Measurements from ENCODE around the gene RBM38. TPM values are rescaled to one million over a fixed set of nuclear protein-coding genes. Genes with fewer than 3 reads are reported as not detected.
"Not testable (repeated sequence)": the region's sequence is repeated elsewhere in the genome, so short reads cannot be mapped to it uniquely, and the experiment has no call there.

Gene RBM38
- total RNA-seq, 2 donors from 2014 or later, result 26.5 to 32.7 TPM

DNA sequence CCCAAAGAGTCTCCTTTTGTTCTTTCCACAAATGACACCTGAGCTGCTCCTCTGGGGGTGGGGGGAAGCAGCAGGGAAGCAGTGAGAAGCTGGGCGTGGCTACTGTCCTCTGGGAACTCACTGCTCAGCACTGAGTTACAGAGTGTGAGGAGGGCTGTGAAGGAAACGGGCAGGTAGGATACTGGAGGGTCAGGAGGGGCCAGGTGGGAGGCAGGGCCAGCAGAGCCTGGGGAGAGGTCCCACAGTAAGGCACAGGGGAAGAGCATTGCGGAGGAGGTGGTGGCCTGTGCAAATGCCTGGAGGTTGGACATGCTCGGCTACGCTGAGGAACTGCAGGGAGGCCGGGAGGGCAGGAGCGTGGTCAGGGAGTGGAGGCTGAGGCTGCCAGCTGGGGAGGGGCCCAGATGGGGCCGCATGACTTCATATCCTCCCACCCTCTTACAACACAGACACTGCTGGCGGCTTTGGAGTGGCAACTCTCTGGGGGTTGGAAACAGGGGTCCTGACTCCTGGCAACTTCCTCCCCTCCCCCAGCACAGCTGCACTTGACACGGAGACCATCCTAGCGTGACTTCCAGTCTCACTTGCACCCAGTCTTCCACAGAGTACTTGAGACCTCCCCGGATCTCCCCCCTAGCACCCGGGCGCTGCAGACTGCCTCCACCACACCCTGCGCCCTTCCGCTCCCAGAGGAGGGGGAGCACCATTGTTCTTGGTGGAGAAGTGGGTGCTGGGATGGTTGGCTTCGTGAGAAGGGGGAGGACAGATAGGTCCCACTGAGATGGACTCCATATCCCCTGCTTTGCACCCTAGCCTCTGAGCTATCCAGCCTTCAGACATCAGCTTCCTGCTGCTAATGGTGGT lies 34.2 kb downstream of the RBM38 start:
- DNase-seq (ENCODE audit: low spot score), result no peak
- intact Hi-C loops (cut with DNase I), result no loop called here

DNA sequence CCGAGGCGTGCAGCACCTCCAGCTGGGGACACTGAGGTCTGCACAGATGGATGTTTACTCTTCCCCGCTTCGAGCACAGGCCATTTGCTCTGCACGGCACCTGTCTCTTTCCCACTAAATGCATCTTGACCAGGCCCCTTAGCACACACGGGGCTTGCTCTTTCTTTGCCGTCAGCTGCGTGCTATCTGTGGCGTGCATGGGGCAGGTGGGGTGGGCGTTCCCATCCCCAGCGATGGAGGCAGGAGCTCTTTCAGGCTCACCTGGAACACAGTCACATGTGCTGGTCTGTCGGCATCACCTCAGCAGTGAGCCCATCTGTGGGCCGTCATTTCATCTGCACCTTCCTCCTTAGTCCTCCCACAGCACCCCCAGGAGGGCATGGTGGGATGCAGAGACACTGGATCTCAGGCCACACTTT lies 35.1 kb downstream of the RBM38 start:
- DNase-seq (ENCODE audit: low spot score), result no peak
- intact Hi-C loops (cut with DNase I), result no loop called here

DNA sequence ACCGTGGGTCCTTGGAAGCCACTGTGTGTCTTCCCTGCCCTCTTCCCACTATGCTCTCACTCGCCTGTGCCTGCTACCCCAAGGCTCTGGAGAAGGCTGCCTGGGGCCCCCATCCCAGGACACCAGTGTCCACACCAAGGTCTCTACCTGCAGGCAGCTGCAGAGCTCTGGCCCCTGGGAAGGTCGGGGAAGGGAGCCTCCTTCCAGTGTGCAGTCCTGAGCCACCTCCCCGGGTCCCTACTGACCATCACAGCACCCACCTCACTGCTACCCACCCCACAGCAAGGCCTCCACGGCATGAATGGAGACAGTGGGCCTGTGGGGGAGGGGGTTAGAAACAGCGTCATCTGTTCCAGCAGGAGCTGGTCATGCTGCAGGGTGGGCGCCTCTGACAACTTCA lies 35.6 kb downstream of the RBM38 start:
- intact Hi-C loops (cut with DNase I), result no loop called here
- no peak for DNase-seq (ENCODE audit: low spot score)

DNA sequence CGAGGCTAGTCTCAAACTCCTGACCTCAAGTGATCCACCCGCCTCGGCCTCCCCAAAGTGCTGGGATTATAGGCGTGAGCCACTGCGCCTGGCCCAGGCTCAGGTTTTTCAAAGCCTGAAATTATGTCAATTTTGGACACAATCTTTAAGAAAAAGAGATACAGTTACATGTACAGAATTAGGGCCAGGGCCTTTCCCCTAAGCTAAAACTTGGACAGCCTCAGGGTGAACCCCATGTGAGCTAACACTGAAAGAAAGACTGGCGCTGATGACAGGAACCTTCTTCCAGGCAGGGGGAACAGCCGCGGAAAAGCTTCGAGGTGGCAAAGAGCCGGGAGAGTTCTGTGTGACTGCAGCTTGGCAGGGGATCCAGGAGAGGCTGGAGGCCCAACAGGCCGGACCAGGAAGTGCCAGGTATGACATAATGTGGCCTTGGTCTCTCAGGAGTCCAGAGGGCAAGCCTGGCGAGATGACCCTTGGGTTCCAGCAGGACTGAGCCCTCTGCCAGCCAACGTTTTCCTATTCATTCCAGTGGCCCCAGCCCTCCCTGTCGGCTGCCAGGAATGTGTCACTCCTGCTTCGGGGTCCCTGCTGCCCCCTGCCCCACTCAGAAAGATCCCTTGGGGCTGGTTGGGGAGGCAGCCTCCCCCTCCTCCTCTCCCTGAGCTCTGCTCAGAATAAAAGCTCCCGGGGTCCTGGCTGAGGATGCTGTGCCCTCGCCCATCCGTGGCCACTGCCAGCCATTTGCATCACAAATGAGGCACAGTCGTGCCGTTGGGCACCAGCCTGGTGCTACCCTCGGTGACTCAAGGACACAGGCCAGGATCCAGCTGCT lies 37.3 kb downstream of the RBM38 start:
- intact Hi-C loops (cut with DNase I), result no loop called here
- DNase-seq (ENCODE audit: low spot score), result no peak

DNA sequence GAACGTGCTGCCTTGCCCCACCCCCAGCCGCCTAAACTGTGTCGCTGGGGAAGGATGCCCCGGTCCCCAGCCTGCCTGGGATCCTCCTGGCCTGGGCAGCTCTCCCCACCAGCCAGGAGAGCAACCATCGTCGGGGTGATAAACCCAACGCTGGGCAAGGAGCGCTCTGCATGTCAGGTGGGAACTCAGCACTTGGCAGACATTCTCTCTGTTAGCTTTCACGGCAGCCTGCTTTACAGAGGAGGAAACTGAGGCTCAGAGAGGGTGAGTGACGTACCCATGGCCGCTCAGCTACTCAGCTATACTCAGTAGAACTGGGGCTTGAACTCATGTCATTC lies 37.9 kb downstream of the RBM38 start:
- intact Hi-C loops (cut with DNase I), result no loop called here
- DNase-seq (ENCODE audit: low spot score), result no peak

DNA sequence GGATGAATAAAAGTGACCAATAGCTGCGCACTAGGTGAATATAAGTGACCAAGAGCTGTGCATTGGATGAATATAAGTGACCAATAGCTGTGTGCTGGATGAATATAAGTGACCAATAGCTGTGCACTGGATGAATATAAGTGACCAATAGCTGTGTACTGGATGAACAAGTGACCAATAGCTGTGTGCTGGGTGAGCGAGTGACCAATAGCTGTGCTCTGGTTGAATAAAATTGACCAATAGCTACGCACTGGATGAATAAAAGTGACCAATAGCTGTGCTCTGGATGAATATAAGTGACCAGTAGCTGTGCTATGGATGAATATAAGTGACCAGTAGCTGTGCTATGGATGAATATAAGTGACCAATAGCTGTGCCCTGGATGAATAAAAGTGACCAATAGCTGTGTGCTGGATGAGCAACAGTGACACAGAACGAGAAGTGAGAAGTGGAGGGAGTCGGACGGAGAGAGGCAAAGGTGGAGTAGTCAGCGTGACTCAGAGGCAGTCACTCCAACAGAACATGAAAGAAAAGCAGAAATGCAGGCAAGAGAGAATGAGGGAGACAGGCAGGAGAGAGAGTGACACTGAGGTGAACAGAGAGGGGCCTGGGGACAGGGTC lies 38.5 kb downstream of the RBM38 start:
- no peak for DNase-seq (ENCODE audit: low spot score)

DNA sequence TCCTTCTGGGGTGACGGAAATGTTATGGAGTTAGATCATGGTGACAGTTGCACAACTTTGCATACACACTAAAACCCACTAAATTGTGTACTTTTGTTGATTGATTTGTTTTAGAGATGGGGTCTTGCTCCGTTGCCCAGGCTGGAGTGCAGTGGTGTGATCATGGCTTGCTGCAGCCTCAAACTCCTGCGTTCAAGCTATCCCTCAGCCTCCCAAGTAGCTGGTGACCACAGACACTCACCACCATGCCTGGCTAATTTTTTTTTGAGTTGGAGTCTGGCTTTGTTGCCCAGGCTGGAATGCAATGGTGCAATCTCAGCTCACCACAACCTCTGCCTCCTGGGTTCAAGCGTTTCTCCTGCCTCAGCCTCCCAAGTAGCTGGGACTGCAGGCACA lies 39.0 kb downstream of the RBM38 start:
- DNase-seq (ENCODE audit: low spot score); intact Hi-C loops (cut with DNase I): not testable (repeated sequence)

More for the DNA sequence above, 38.5 kb downstream of the RBM38 start:
- intact Hi-C loops (cut with DNase I), result no loop called here

DNA sequence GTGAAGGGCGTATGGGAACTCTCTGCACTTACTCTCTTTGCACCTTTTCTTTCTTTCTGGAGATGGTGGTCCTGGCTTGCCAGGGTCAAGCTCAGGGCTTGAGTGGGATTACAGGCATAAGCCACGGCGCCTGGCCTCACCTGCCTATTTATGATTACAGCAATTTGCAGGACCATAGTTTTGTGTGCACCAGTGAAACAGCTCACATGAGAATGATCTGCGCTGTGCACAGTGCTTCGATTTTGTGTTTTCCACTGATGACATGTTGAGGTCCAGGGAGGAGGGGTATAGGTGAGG lies 40.3 kb downstream of the RBM38 start:
- intact Hi-C loops (cut with DNase I), result no loop called here
- no peak for DNase-seq (ENCODE audit: low spot score)

DNA sequence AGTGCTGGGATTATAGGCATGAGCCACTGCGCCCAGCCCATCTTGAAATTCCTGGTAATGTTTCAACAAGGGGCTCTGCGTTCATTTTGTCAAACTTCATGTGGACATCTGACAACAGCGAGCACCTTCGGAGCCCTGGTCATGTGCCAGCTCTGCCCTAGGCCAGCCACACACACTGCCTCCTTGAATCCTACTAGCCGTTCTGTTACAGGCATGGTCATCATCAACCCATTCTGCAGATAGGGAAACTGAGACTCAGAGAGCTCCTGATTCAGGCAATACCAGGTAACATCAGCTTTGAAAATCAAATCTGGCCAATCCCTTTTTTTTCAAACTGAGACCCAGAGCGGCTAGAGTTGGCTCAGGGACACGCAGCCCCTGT lies 41.3 kb downstream of the RBM38 start:
- intact Hi-C loops (cut with DNase I), result no loop called here
- DNase-seq (ENCODE audit: low spot score), result no peak

DNA sequence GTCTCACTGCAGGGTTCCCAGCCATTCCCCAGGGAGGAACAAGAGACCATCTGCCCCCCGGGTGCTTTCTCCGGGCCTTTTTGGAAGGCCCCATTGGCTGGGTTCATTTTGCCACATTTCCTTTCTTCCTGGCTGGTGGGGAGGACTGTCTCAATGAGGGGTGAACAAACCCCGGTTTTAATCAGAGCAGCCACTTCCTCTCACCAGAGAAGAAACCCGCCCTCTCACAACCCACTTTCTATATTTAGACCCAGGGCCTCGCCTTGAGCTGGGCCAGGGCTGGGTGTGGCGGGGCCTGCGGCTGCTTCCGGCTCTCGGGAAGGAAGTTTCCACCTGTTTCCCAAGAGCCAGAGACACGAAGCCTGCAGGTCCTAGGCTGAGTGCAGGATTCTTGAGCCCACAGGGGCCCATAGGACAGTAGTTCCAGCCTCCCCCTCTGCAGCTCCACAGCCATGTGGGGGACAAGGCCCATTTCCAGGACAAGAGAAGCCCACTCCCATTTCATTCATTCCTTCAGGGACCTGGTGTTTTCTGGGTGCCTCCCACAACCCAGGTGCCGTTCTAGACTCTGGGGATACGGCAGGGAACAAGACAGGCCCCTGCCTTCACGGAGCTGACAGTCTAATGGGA lies 41.8 kb downstream of the RBM38 start:
- intact Hi-C loops (cut with DNase I), result no loop called here
- DNase-seq (ENCODE audit: low spot score), result no peak

DNA sequence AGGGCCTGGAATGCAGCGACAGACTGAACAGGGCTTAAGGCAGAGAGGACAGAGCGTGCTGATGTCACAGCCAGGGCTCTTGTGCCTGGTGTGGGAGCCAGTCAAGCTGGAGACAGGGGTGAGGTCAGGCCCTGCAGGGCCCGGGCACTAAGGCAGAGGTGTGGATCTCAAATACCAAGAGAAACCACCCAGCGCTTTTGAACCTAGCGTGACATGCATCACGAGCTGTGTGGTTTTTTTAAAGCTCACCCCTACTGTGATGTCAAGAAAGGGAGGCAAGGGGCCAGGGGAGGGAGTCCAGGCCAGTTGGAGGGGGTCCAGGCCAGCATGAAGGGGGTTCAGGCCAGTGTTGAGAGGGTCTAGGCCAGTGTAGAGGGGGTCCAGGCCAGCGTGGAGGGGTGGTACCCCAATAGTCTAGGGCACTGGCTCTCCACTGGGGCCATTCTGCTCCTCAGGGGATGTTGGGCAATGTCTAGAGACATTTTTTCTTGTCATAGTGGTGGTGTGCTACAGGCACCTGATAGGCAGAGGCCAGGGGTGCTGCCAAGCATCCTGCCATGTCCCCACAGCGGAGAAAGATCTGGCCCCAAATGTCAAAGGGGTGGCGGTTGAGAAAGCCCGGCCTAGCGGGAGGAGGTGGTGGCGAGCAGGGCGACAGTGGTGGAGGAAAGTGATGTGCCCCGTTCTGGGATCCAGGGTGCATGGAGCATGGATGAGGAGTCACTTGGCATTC lies 42.6 kb downstream of the RBM38 start:
- DNase-seq (ENCODE audit: low spot score), result no peak
- intact Hi-C loops (cut with DNase I), result no loop called here

DNA sequence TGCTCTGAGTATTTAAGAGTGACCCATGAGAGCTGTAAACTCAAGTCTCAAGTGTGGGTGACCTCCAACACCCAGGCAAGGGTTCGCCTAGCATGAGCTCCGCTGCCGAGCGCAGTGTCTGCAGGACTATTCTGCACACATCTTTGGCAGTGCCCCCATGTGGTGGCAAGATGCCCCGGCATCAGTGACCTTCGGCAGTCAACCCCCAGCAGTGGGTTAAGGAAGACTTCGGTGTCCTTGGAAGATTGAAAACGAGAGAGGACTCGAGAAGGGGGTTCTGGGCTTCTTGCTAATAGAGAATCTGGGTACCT lies 43.1 kb downstream of the RBM38 start:
- no peak for DNase-seq (ENCODE audit: low spot score)
- intact Hi-C loops (cut with DNase I), result no loop called here

DNA sequence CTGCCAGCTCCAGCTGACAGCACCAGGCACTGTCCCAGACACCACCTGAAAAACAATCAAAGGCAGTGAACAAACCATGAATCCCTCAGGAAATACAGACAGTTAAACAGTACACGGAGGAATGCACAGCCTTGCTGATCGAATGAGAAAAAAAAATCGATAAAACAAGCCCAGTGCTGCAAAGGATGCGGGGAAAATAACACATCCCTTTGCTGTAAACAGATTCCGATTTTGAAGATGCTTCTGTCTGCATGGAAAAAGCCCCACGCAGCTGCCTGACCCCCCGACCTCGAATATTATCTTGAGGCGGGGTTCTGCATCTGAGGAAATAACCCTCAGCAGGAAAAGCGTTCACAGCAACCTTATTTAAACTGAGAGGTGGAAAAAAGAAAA lies 43.9 kb downstream of the RBM38 start:
- intact Hi-C loops (cut with DNase I), result loop anchor here in 1 of 2 donors (5.0 kb wide), 1 partner anchor 267 kb away; no protein-coding TSS in a partner anchor
- no peak for DNase-seq (ENCODE audit: low spot score)

DNA sequence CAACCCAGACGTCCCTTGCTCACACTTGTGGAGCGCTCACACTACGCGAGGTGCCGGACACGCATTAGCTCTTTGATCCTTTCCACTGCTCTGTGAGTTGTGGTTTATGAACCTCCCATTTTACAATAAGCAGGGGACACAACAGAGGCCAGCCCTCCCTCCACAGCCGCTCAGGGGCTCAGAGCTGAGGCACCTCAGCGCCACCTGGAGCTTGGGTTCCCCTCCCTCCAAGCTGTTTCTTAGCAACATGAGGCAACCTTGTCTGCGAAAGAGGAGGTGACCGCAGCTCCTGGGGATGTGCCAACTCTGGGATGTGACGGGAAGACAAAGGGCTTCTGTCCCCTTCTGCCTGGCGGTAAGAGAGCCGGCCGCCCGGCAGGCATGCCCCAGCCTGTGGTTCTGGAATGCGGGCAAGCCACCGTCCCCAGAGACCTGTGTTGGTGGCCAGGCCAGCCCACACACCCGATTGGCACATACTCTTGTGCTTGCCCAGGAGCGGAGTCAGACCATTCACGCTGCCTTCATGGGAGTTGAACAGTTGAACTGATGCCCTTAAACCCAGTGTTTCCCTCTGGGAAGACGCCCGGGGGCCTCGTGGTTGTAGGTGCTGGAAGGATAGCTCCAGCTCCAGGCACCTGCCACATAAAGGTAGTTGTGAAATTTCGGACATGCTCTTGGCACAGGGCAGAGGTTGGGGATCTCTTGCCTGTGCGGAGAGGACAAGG lies 44.5 kb downstream of the RBM38 start:
- intact Hi-C loops (cut with DNase I), result loop anchor here in 1 of 2 donors (5.0 kb wide), 1 partner anchor 267 kb away; no protein-coding TSS in a partner anchor
- no peak for DNase-seq (ENCODE audit: low spot score)

DNA sequence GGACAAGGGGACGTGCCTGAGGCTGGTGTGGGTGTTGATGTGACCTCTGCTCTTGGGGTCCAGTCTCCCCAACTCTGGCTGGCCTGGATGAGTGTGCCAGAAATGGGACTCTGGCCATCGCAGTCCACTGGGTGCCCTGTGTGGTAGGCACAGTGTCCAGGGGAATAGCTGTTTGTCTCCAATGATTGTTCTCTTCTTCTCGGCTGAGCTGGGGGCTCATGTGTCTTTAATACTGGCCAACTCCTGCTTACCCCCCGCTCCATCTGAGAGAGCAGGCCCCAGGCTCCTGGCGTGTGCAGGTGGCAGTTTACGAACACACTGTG lies 45.0 kb downstream of the RBM38 start:
- intact Hi-C loops (cut with DNase I), result loop anchor here in 1 of 2 donors (5.0 kb wide), 1 partner anchor 266 kb away; no protein-coding TSS in a partner anchor
- no peak for DNase-seq (ENCODE audit: low spot score)

DNA sequence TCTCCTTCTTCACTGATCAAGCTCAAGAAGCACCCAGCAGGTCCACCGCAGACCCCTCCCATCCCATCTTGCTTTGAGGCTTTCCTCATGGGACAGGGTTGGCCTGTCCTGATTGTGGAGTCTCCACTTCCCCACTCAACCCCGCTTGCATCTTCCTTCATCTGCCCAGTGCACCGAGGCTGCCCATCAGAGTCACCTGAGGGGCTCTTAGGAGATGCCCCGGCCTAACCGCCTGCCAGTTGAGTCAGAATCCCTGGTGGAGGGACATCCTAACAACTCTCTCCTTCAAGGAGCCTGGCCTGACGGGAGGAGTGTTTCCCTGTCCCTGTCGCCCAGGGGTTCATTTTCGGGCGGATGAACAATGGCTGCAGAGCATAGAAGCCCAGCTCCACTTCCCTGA lies 46.1 kb downstream of the RBM38 start:
- no peak for DNase-seq (ENCODE audit: low spot score)
- intact Hi-C loops (cut with DNase I), result loop anchor here in 1 of 2 donors (5.0 kb wide), 1 partner anchor 265 kb away; no protein-coding TSS in a partner anchor

DNA sequence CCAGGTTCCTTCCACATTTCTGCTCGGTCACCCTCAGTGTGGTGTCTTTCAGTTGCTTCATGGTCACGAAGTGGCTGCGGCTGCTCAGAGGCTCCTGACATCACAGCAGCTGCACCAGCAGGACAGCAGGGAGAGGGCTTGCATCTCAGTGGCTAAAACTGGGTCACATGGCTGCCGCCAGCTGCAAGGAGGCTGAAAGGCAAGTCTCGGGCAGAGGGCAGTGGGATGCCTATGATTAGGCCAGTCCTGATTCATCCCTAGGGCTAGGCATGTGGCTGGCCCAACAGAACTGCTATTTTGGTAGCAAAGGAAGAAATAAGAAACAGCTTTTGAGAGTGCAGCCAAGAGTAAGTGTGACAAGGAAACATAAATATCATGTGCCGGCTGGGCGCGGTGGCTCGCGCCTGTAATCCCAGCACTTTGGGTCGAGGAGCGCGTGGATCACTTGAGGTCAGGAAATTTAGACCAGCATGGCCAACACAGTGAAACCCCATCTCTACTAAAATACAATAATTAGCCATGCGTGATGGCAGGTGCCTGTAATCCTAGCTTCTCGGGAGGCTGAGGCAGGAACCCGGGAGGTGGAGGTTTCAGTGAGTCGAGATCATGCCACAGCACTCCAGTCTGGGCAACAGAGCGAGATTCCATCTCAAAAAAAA lies 46.6 kb downstream of the RBM38 start:
- DNase-seq (ENCODE audit: low spot score), result no peak
- intact Hi-C loops (cut with DNase I), result loop anchor here in 1 of 2 donors (5.0 kb wide), 1 partner anchor 264 kb away; no protein-coding TSS in a partner anchor

DNA sequence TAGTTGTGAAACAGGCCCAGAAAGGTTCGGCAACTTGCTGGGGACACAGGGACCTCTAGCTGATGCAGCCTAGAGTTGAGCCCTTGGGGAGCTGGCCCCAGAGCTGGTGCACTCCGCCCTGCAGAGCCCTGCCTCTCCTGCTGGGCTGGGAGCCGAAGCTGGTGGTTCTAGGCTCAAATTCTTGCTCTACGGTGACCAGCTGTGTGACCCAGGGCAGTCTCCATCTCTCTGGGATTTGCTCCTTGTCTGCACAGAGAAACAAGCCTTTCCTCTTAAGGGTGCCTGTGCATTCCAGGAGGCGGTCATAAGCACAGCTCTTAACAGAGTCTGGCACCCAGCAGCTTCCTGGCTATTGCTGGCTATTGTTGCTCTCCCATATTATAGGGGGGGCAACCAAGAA lies 47.4 kb downstream of the RBM38 start:
- no peak for DNase-seq (ENCODE audit: low spot score)
- intact Hi-C loops (cut with DNase I), result loop anchor here in 1 of 2 donors (5.0 kb wide), 1 partner anchor 264 kb away; no protein-coding TSS in a partner anchor
